Right renal pelvis (tissue), 4 donors: Measurements from ENCODE around the gene YARS1. TPM values are rescaled to one million over a fixed set of nuclear protein-coding genes. Genes with fewer than 3 reads are reported as not detected.

Experiments used
- polyA plus RNA-seq, 4 donors: library from polyadenylated mRNA; unstranded; fragments of 120-200 nt; gene quantifications; one replicate each; pipeline ENCODE4 v1.2.1, GENCODE V29; 2013; ENCODE audit not compliant: insufficient read length in 4 of 4

YARS1 gene
- polyA plus RNA-seq, 4 donors, result 56.2 to 60.3 (median 59.1) TPM

Other genes with a start within 250 kb of the YARS1 start
- gene ZBTB8OS, start 166.8 kb downstream of the YARS1 start, polyA plus RNA-seq, result 10 to 100 TPM; 28.8 to 37.8 (median 34.5) TPM
- gene RBBP4, start 166.2 kb downstream of the YARS1 start, polyA plus RNA-seq, result 100 to 1,000 TPM; 292 to 355 (median 335) TPM
- gene SYNC, start 114.6 kb downstream of the YARS1 start, polyA plus RNA-seq, result 1 to 10 TPM; 1.6 to 2.1 (median 1.7) TPM
- gene S100PBP, start 295 bp upstream of the YARS1 start, polyA plus RNA-seq, result 10 to 100 TPM; 26.3 to 38.3 (median 32.9) TPM
- gene FNDC5, start 53.6 kb upstream of the YARS1 start, polyA plus RNA-seq, result 10 to 100 TPM; 45.3 to 60.8 (median 50.7) TPM
- 1 to 10 TPM in 1 of 4 donors, under 1 TPM in 3; 0.63 to 1.3 (median 0.72) TPM for gene HPCA, start 69.1 kb upstream of the YARS1 start, polyA plus RNA-seq
- 10 to 100 TPM in 2 of 4 donors, 1 to 10 TPM in 2; 7.5 to 11.6 (median 9.1) TPM for gene TMEM54, start 84.0 kb upstream of the YARS1 start, polyA plus RNA-seq
- 10 to 100 TPM; 17.6 to 19.5 (median 18.7) TPM for gene RNF19B, start 147.5 kb upstream of the YARS1 start, polyA plus RNA-seq
- gene AK2, start 219.5 kb upstream of the YARS1 start, polyA plus RNA-seq, result 100 to 1,000 TPM; 200 to 220 (median 215) TPM